ENCODE measurements around the gene ZCCHC17.

GRCh38 chr1:31377364-31377863, 80.6 kb downstream of the ZCCHC17 start:
- TF ChIP-seq CTCF (IDR thresholded peaks at IDR 0.05) (no peak), POLR2A (IDR thresholded peaks at IDR 0.05) (no peak)
